ENCODE measurements around the gene PAFAH1B2. TPM values are rescaled to one million over a fixed set of nuclear protein-coding genes. Genes with fewer than 3 reads are reported as not detected.
A peak's percentile ranks its signal among the peaks of the same experiment; 100 is the strongest.

PAFAH1B2 gene
- polyA plus RNA-seq, 1 donor from 2014 or later: 85.9 TPM

DNA sequence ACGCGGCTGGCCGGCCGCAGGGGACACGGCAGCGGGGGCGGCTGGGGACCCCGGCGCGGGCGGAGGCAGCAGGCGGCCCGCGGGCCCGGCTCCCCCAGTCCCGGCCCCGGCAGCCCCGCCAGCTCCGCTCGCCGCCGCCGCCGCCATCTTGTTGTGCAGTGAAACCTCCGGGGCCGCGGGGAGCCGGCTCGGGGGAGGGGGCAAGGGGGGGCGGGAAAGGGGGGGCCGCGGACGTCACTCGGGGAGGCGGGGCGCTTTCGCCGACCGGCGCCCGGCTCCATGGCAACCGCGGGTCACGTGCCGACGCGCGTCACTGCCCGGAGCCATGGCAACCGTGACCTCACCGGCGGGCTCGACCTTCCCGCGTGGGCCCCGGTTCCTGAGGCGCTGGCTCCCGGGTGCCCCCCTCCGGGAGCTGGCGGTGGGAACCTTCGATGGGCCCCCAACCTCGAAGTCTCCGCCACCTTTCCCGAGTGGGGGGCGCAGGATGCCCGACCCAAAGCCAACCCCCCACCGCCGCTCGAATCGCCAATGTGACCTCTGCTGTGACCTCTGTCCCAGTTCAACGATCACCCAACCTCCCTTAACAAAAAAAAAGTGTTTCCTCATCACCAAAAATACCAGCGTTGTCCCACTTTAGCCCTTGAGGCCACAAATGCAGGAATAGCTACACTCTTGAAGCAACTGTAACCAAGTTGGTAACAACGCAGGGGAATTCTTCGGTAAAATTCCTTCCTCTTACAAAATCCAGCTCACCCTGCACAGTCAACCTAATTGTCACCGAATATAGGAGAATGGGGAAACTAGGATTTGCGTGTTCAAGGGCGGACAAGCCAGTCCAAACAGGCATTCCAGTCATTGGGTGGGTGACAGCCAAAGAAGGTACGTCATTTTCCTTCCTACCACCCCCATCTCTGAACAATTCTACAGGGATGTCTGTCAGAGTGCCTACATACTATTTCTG is 45.5 kb upstream of the PAFAH1B2 start, which contains the start of gene SIK3:
Gene SIK3 (minus strand): TSS at position 160 of the 964 bp plus-strand sequence. CDS start 13 bp downstream, at position 147.
- no peak for TF ChIP-seq TAF1 (IDR thresholded peaks at IDR 0.05; ENCODE audit: low read depth)
- TF ChIP-seq, protein P1, sequence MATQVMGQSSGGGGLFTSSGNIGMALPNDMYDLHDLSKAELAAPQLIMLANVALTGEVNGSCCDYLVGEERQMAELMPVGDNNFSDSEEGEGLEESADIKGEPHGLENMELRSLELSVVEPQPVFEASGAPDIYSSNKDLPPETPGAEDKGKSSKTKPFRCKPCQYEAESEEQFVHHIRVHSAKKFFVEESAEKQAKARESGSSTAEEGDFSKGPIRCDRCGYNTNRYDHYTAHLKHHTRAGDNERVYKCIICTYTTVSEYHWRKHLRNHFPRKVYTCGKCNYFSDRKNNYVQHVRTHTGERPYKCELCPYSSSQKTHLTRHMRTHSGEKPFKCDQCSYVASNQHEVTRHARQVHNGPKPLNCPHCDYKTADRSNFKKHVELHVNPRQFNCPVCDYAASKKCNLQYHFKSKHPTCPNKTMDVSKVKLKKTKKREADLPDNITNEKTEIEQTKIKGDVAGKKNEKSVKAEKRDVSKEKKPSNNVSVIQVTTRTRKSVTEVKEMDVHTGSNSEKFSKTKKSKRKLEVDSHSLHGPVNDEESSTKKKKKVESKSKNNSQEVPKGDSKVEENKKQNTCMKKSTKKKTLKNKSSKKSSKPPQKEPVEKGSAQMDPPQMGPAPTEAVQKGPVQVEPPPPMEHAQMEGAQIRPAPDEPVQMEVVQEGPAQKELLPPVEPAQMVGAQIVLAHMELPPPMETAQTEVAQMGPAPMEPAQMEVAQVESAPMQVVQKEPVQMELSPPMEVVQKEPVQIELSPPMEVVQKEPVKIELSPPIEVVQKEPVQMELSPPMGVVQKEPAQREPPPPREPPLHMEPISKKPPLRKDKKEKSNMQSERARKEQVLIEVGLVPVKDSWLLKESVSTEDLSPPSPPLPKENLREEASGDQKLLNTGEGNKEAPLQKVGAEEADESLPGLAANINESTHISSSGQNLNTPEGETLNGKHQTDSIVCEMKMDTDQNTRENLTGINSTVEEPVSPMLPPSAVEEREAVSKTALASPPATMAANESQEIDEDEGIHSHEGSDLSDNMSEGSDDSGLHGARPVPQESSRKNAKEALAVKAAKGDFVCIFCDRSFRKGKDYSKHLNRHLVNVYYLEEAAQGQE (IDR thresholded peaks at IDR 0.05; ENCODE audit: borderline replicate concordance): no peak
- no peak for TF ChIP-seq EZH2 (IDR thresholded peaks at IDR 0.05; ENCODE audit: borderline replicate concordance, insufficient read depth, low read length, poor library complexity, severe bottlenecking)
- TF ChIP-seq RAD21 (conservative IDR thresholded peaks at IDR 0.05): peak; percentile 39
- peak; percentile 86 for TF ChIP-seq POLR2AphosphoS5 (IDR thresholded peaks at IDR 0.05)
- peak; percentile 75 for TF ChIP-seq EP300 (conservative IDR thresholded peaks at IDR 0.05; ENCODE audit: poor library complexity, severe bottlenecking)
- TF ChIP-seq, protein P2, sequence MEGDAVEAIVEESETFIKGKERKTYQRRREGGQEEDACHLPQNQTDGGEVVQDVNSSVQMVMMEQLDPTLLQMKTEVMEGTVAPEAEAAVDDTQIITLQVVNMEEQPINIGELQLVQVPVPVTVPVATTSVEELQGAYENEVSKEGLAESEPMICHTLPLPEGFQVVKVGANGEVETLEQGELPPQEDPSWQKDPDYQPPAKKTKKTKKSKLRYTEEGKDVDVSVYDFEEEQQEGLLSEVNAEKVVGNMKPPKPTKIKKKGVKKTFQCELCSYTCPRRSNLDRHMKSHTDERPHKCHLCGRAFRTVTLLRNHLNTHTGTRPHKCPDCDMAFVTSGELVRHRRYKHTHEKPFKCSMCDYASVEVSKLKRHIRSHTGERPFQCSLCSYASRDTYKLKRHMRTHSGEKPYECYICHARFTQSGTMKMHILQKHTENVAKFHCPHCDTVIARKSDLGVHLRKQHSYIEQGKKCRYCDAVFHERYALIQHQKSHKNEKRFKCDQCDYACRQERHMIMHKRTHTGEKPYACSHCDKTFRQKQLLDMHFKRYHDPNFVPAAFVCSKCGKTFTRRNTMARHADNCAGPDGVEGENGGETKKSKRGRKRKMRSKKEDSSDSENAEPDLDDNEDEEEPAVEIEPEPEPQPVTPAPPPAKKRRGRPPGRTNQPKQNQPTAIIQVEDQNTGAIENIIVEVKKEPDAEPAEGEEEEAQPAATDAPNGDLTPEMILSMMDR (IDR thresholded peaks at IDR 0.05; ENCODE audit: poor library complexity, severe bottlenecking): peak; percentile 42
- peak; percentile 34 for TF ChIP-seq SMC3 (conservative IDR thresholded peaks at IDR 0.05; ENCODE audit: poor library complexity)
- TF ChIP-seq MXI1 (conservative IDR thresholded peaks at IDR 0.05; ENCODE audit: poor library complexity, severe bottlenecking): peak; percentile 80
- H3F3A ChIP-seq (ENCODE audit: insufficient read depth, low read length, poor library complexity, severe bottlenecking): no peaks in the 10 kb centered on the region
- peak within 1 kb of the TSS; percentile 96 for H3K9ac ChIP-seq (ENCODE audit: low read length)
- H3K36me3 ChIP-seq (ENCODE audit: insufficient read depth, low read length): no peaks in the 10 kb centered on the region
- peak within 1 kb of the TSS; percentile 86 for H3K4me3 ChIP-seq (ENCODE audit: low read length)
- H3K79me2 ChIP-seq (replicated peaks; ENCODE audit: insufficient read depth, low read length): peaks cover 48% of the 10 kb centered on the region
- no peaks in the 10 kb centered on the region for H3K27me3 ChIP-seq (ENCODE audit: insufficient read depth, low read depth, low read length)
- peak within 1 kb of the TSS; percentile 96 for H3K4me2 ChIP-seq (ENCODE audit: low read length)
- H3K27ac ChIP-seq (ENCODE audit: low read length): peak within 1 kb of the TSS; percentile 98
- no peaks in the 10 kb centered on the region for H3K9me2 ChIP-seq (ENCODE audit: insufficient read depth, low read length)
- peak within 1 kb of the TSS; percentile 97 for H2AFZ ChIP-seq (ENCODE audit: low read depth, low read length)
- H4K20me1 ChIP-seq (ENCODE audit: insufficient read depth): no peaks in the 10 kb centered on the region
- no peaks in the 10 kb centered on the region for H3K9me3 ChIP-seq (ENCODE audit: low read length)

DNA sequence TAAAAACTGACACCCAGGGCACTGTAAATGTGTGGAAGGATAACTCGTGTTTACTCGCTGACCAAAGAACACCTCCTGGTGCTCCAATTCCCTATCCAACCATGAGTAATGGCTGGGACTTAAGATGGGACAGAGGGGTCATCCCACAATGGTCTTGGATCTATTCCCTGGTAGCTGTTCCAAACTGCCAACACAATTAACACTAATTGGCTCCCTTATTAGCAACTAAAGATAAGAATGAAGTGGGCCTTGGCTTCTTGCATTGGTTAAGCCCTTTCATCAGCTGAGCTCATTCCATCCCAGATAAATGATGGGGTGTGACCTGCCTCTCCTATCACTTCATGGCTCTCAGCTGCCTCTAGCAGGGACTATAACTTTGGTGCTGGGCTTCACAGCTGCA is 44.4 kb upstream of the PAFAH1B2 start:
- Histone ChIP-seq H3F3A (ENCODE audit: insufficient read depth, low read length, poor library complexity, severe bottlenecking) (no peaks in the 10 kb centered on the region), H3K79me2 (replicated peaks; ENCODE audit: insufficient read depth, low read length) (peaks cover 37% of the 10 kb centered on the region), H3K4me2 (ENCODE audit: low read length) (no peak overlapping the region), H2AFZ (ENCODE audit: low read depth, low read length) (no peak overlapping the region), H3K27me3 (ENCODE audit: insufficient read depth, low read depth, low read length) (no peaks in the 10 kb centered on the region), H3K9me2 (ENCODE audit: insufficient read depth, low read length) (no peaks in the 10 kb centered on the region), H3K9me3 (ENCODE audit: low read length) (no peaks in the 10 kb centered on the region), H3K27ac (ENCODE audit: low read length) (peak overlapping the region; percentile 98), H3K36me3 (ENCODE audit: insufficient read depth, low read length) (no peaks in the 10 kb centered on the region), H3K4me3 (ENCODE audit: low read length) (no peak overlapping the region), H4K20me1 (ENCODE audit: insufficient read depth) (no peaks in the 10 kb centered on the region), H3K9ac (ENCODE audit: low read length) (peak overlapping the region; percentile 94)
- TF ChIP-seq POLR2AphosphoS5 (IDR thresholded peaks at IDR 0.05): no peak
- TF ChIP-seq EZH2 (IDR thresholded peaks at IDR 0.05; ENCODE audit: borderline replicate concordance, insufficient read depth, low read length, poor library complexity, severe bottlenecking): no peak
- TF ChIP-seq, protein P2 (IDR thresholded peaks at IDR 0.05; ENCODE audit: poor library complexity, severe bottlenecking): no peak
- TF ChIP-seq TAF1 (IDR thresholded peaks at IDR 0.05; ENCODE audit: low read depth): no peak
- TF ChIP-seq EP300 (conservative IDR thresholded peaks at IDR 0.05; ENCODE audit: poor library complexity, severe bottlenecking): no peak
- TF ChIP-seq RAD21 (conservative IDR thresholded peaks at IDR 0.05): no peak
- TF ChIP-seq SMC3 (conservative IDR thresholded peaks at IDR 0.05; ENCODE audit: poor library complexity): no peak
- TF ChIP-seq MXI1 (conservative IDR thresholded peaks at IDR 0.05; ENCODE audit: poor library complexity, severe bottlenecking): no peak
- TF ChIP-seq, protein P1 (IDR thresholded peaks at IDR 0.05; ENCODE audit: borderline replicate concordance): no peak
